ENCODE results near the gene FKBP10. TPM values are rescaled to one million over a fixed set of nuclear protein-coding genes. Genes with fewer than 3 reads are reported as not detected.

FKBP10 gene
- total RNA-seq, 1 experiment from 2014 or later: 30.0 TPM

- Histone ChIP-seq H3K36me3 (ENCODE audit: insufficient read depth, low read length, poor library complexity, severe bottlenecking) (no peaks in the 10 kb centered on the region), H3K27ac (ENCODE audit: low read depth, low read length, poor library complexity, severe bottlenecking) (no peak overlapping the region), H3K9me3 (ENCODE audit: low read depth, low read length, poor library complexity, severe bottlenecking) (no peaks in the 10 kb centered on the region), H3K4me3 (ENCODE audit: low read depth, low read length, poor library complexity, severe bottlenecking) (no peak overlapping the region), H3K27me3 (replicated peaks; ENCODE audit: insufficient read depth, low read depth, low read length, poor library complexity) (no peaks in the 10 kb centered on the region), H3K4me1 (ENCODE audit: insufficient read depth, low read length, poor library complexity, severe bottlenecking) (no peaks in the 10 kb centered on the region)
- ChIA-PET CTCF (no interaction called here), POLR2A (ENCODE audit: low non-redundant PET) (no interaction called here)
- DNase-seq (ENCODE audit: low spot score): no peak
- intact Hi-C loops (cut with micrococcal nuclease; ENCODE audit: unreplicated experiment): loop anchor here (1.0 kb wide), 1 partner anchor 62 kb away; no protein-coding TSS in a partner anchor
- TF ChIP-seq CTCF (conservative IDR thresholded peaks at IDR 0.05; ENCODE audit: low read depth, low read length) (no peak), EZH2 (IDR thresholded peaks at IDR 0.05; ENCODE audit: borderline replicate concordance, low read depth, low read length, poor library complexity, severe bottlenecking) (no peak)
- no TSS peak for BruUV-seq (replicated peaks)
These were observed 12.0 kb upstream of the FKBP10 start for GRCh38 chr17:41800601-41801373.

- H3K27me3 ChIP-seq (replicated peaks; ENCODE audit: insufficient read depth, low read depth, low read length, poor library complexity): no peaks in the 10 kb centered on the region
- ChIA-PET POLR2A (ENCODE audit: low non-redundant PET) (no interaction called here), CTCF (no interaction called here)
- DNase-seq (ENCODE audit: low spot score): peak; percentile 66
- BruUV-seq (replicated peaks): TSS peak; percentile 64
- H3K4me1 ChIP-seq (ENCODE audit: insufficient read depth, low read length, poor library complexity, severe bottlenecking): no peaks in the 10 kb centered on the region
- intact Hi-C loops (cut with micrococcal nuclease; ENCODE audit: unreplicated experiment): loop anchor here (1.0 kb wide), 1 partner anchor 63 kb away; no protein-coding TSS in a partner anchor
- no peaks in the 10 kb centered on the region for H3K36me3 ChIP-seq (ENCODE audit: insufficient read depth, low read length, poor library complexity, severe bottlenecking)
- no peak overlapping the region for H3K4me3 ChIP-seq (ENCODE audit: low read depth, low read length, poor library complexity, severe bottlenecking)
- TF ChIP-seq CTCF (conservative IDR thresholded peaks at IDR 0.05; ENCODE audit: low read depth, low read length): peak; percentile 79
- TF ChIP-seq EZH2 (IDR thresholded peaks at IDR 0.05; ENCODE audit: borderline replicate concordance, low read depth, low read length, poor library complexity, severe bottlenecking): no peak
- no peak overlapping the region for H3K27ac ChIP-seq (ENCODE audit: low read depth, low read length, poor library complexity, severe bottlenecking)
- no peaks in the 10 kb centered on the region for H3K9me3 ChIP-seq (ENCODE audit: low read depth, low read length, poor library complexity, severe bottlenecking)
These were observed 11.2 kb upstream of the FKBP10 start for GRCh38 chr17:41801374-41802271.

GRCh38 chr17:41803049-41804020, 9.5 kb upstream of the FKBP10 start:
- Histone ChIP-seq H3K4me1 (ENCODE audit: insufficient read depth, low read length, poor library complexity, severe bottlenecking) (no peaks in the 10 kb centered on the region), H3K9me3 (ENCODE audit: low read depth, low read length, poor library complexity, severe bottlenecking) (no peaks in the 10 kb centered on the region), H3K27ac (ENCODE audit: low read depth, low read length, poor library complexity, severe bottlenecking) (no peak overlapping the region), H3K36me3 (ENCODE audit: insufficient read depth, low read length, poor library complexity, severe bottlenecking) (no peaks in the 10 kb centered on the region), H3K27me3 (replicated peaks; ENCODE audit: insufficient read depth, low read depth, low read length, poor library complexity) (no peaks in the 10 kb centered on the region), H3K4me3 (ENCODE audit: low read depth, low read length, poor library complexity, severe bottlenecking) (no peak overlapping the region)
- BruUV-seq (replicated peaks): no TSS peak
- ChIA-PET POLR2A (ENCODE audit: low non-redundant PET) (no interaction called here), CTCF (interaction anchor here (0.6 kb wide), 1 partner anchor 214 kb away, joined by 3 read pairs; no protein-coding TSS in a partner anchor)
- intact Hi-C loops (cut with micrococcal nuclease; ENCODE audit: unreplicated experiment): no loop called here
- no peak for DNase-seq (ENCODE audit: low spot score)
- TF ChIP-seq EZH2 (IDR thresholded peaks at IDR 0.05; ENCODE audit: borderline replicate concordance, low read depth, low read length, poor library complexity, severe bottlenecking) (no peak), CTCF (conservative IDR thresholded peaks at IDR 0.05; ENCODE audit: low read depth, low read length) (no peak)

Measured in A673 (cell line).